ENCODE results near the gene TMC5. TPM values are rescaled to one million over a fixed set of nuclear protein-coding genes. Genes with fewer than 3 reads are reported as not detected.
"Not testable (repeated sequence)": the region's sequence is repeated elsewhere in the genome, so short reads cannot be mapped to it uniquely, and the experiment has no call there.

TMC5 gene
- total RNA-seq, 1 donor, result under 0.01 TPM

GRCh38 chr16:19406891-19407491 is 10.7 kb upstream of the TMC5 start:
- no peak overlapping the region for H3K4me3 ChIP-seq (ENCODE audit: low read depth, low read length)
- no peak for DNase-seq (ENCODE audit: low read depth)
- no peak for TF ChIP-seq CTCF (IDR thresholded peaks at IDR 0.05; ENCODE audit: insufficient read depth, low read length)

GRCh38 chr16:19410435-19411171 is 7.1 kb upstream of the TMC5 start:
- H3K4me3 ChIP-seq (ENCODE audit: low read depth, low read length), result no peak overlapping the region
- DNase-seq (ENCODE audit: low read depth), result no peak

GRCh38 chr16:19411298-19411697 is 6.4 kb upstream of the TMC5 start:
- TF ChIP-seq CTCF (IDR thresholded peaks at IDR 0.05; ENCODE audit: insufficient read depth, low read length), result no peak
- H3K4me3 ChIP-seq (ENCODE audit: low read depth, low read length), result no peak overlapping the region
- DNase-seq (ENCODE audit: low read depth), result no peak

More at GRCh38 chr16:19410435-19411171, 7.1 kb upstream of the TMC5 start:
- no peak for TF ChIP-seq CTCF (IDR thresholded peaks at IDR 0.05; ENCODE audit: insufficient read depth, low read length)

GRCh38 chr16:19412055-19412454 is 5.6 kb upstream of the TMC5 start:
- not testable (repeated sequence) for H3K4me3 ChIP-seq (ENCODE audit: low read depth, low read length); DNase-seq (ENCODE audit: low read depth)

GRCh38 chr16:19415461-19415860 is 2.2 kb upstream of the TMC5 start:
- no peak for DNase-seq (ENCODE audit: low read depth)
- no peak for TF ChIP-seq CTCF (IDR thresholded peaks at IDR 0.05; ENCODE audit: insufficient read depth, low read length)
- no peak overlapping the region for H3K4me3 ChIP-seq (ENCODE audit: low read depth, low read length)

- TF ChIP-seq CTCF (IDR thresholded peaks at IDR 0.05; ENCODE audit: insufficient read depth, low read length), result no peak
- no peak overlapping the region for H3K4me3 ChIP-seq (ENCODE audit: low read depth, low read length)
- DNase-seq (ENCODE audit: low read depth), result no peak
These were observed 1.8 kb upstream of the TMC5 start for GRCh38 chr16:19415918-19416317.

GRCh38 chr16:19418200-19418599 is 517 bp downstream of the TMC5 start:
- no peak overlapping the region for H3K4me3 ChIP-seq (ENCODE audit: low read depth, low read length)
- no peak for TF ChIP-seq CTCF (IDR thresholded peaks at IDR 0.05; ENCODE audit: insufficient read depth, low read length)
- no peak for DNase-seq (ENCODE audit: low read depth)

Measured in fibroblast of the aortic adventitia (primary cell).